Superior temporal gyrus (tissue), 1 donor: ENCODE measurements around the gene UBQLN2.
"Not testable (repeated sequence)": the region's sequence is repeated elsewhere in the genome, so short reads cannot be mapped to it uniquely, and the experiment has no call there.

Experiments
- DNase-seq: peaks from one replicate; pipeline ENCODE4 v3.0.0-alpha.2; 2016; ENCODE audit errors: extremely low spot score

The UBQLN2 gene

DNA sequence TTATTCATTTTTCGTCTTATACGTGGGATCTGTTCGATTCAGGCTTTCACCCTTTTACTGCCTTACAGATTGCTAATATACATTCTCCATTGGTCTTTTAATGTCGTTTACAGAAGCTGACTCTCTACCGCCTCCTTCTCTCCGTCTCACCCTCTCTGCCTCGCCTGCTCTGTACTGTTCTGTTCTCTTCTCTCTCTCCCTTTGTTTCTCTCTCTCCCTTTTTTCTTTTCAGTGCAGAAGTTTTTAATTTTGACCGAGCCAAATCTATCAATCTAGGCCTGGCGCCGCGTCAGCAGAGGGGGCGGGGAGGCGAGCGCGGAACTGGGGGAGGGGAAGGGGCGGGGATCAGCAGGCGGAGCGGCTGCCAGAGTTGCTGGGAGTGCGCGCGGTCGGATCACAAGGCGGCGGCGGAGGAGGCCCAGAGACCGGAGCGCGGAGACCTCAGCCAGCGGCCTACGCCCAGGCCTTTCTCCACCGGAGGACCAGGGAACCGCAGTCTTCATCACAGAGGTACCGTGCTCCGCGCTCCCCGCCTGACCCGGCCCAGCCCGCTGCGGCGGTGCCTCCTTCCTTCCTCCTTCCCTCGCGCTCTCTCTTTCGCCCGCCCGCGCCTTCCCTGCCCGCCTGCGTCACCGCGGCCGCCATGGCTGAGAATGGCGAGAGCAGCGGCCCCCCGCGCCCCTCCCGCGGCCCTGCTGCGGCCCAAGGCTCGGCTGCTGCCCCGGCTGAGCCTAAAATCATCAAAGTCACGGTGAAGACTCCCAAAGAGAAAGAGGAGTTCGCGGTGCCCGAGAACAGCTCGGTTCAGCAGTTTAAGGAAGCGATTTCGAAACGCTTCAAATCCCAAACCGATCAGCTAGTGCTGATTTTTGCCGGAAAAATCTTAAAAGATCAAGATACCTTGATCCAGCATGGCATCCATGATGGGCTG is at the start of gene UBQLN2:
UBQLN2 (plus strand) TSS at position 397 of the 931 bp plus-strand sequence; CDS start at position 644, 247 bp downstream.
- DNase-seq = peak; percentile 72

- no peak for DNase-seq
These were observed 43.8 kb upstream of the UBQLN2 start for GRCh38 chrX:56519642-56520041.

DNA sequence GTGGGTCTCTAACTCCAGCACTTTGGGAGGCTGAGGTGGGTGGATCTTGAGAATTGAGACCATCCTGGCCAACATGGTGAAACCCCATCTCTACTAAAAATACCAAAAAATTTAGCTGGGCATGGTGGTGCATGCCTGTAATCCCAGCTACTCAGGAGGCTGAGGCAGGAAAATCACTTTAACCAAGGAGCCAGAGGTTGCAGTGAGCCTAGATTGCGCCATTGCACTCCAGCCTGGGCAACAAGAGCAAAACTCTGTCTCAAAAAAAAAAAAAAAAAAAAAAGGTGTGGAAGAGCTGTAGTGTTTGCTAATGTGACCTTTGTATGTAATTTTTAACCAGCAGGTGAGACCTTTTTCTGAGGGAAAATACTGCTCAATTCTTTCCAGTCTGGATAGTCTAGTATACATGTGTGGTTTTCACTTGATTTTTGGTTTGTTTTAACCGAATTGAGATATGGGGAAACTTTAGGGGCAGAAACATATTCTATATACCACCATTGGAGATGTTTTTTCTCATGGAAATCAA is 33.9 kb upstream of the UBQLN2 start:
- DNase-seq = not testable (repeated sequence)

DNA sequence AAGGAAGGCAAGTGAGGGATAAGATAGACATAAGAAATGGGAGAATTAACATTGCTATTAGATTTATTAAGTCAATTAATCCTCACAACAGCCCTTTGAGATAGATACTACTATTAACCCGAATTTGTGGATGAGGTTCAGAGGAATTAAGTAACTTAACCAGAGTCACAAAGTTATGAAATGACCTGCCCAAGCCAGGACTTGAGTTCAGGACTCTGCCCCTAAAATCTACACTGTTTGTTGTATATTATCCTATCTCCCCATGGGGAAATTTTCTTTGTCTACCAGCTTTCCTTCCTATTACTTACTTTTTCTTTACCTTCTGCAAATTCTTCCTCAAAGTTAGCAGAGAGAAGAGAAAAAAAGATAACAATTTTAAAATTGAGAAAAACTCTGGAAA is 33.4 kb upstream of the UBQLN2 start:
- DNase-seq = no peak

DNA sequence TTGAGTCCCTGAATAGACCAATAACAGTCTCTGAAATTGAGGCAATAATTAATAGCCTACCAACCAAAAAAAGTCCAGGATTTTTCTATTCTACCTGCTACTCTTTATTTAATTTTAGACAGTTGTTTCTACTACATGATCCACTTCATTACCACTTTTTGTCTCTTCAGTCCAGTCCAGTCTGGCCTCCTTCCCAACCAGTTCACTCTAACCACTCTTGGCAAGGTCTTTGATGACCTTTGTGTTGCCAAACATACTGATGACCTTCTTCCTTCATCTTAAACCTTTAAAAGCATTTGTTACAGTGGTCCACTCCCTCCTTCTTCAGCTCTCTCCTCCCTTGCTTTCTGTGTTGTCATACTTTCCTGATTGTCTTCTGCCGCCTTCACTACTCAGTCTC is 12.8 kb upstream of the UBQLN2 start:
- DNase-seq = no peak

- DNase-seq = no peak
These were observed 8.6 kb upstream of the UBQLN2 start for GRCh38 chrX:56554870-56555269.

DNA sequence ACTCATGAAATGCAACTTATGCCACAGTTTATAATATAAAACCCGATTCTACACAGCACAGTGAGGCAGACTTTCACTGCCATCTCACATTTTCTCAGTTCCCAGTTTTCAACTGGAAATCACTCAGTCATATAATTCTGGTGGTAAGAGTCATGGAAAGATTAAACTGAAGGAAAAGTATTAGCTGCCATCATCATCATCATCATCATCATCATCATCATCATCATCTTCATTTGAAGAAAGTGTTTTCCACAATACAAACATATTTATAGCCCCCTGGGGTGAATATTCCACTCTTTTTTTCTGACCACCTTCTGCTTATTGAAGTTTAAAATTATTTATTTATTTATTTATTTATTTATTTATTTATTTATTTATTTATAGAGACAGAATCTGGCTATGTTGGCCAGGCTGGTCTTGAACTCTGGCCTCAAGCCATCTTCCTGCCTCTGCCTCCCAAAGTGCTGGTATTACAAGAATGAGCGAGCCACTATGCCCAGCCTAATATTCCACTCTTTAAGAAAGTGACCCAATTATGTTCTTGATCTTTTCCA is 6.0 kb upstream of the UBQLN2 start:
- no peak for DNase-seq

- DNase-seq = peak; percentile 57
These were observed 898 bp downstream of the UBQLN2 start for GRCh38 chrX:56564164-56564885.

DNA sequence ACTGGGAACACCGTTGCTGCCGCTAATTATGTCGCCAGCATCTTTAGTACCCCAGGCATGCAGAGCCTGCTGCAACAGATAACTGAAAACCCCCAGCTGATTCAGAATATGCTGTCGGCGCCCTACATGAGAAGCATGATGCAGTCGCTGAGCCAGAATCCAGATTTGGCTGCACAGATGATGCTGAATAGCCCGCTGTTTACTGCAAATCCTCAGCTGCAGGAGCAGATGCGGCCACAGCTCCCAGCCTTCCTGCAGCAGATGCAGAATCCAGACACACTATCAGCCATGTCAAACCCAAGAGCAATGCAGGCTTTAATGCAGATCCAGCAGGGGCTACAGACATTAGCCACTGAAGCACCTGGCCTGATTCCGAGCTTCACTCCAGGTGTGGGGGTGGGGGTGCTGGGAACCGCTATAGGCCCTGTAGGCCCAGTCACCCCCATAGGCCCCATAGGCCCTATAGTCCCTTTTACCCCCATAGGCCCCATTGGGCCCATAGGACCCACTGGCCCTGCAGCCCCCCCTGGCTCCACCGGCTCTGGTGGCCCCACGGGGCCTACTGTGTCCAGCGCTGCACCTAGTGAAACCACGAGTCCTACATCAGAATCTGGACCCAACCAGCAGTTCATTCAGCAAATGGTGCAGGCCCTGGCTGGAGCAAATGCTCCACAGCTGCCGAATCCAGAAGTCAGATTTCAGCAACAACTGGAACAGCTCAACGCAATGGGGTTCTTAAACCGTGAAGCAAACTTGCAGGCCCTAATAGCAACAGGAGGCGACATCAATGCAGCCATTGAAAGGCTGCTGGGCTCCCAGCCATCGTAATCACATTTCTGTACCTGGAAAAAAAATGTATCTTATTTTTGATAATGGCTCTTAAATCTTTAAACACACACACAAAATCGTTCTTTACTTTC is 1.8 kb downstream of the UBQLN2 start:
- DNase-seq = peak; percentile 49

- DNase-seq = peak; percentile 48
These were observed 6.1 kb downstream of the UBQLN2 start for GRCh38 chrX:56569378-56570057.

DNA sequence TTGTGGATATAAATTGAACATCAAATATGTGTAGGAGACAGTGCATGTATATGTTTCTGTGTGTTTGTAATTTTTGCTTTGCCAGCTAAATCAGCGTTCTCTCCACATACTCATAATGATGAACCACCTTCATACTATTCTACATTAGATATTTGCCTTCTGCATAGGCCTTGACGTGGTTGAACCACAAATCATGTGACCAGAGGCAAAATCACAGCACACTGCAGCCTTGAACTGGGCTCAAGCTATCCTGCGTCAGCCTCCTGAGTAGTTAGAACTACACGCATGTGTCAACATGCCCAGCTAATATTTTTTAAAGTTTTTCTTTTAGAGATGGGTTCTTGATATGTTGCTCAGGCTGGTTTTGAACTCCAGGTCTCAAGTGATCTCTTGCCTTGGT is 9.5 kb downstream of the UBQLN2 start:
- DNase-seq = no peak

- no peak for DNase-seq
These were observed 11.4 kb downstream of the UBQLN2 start for GRCh38 chrX:56574861-56575260.

- no peak for DNase-seq
These were observed 13.3 kb downstream of the UBQLN2 start for GRCh38 chrX:56576721-56577120.

GRCh38 chrX:56588397-56589188 is 25.2 kb downstream of the UBQLN2 start:
- no peak for DNase-seq

DNA sequence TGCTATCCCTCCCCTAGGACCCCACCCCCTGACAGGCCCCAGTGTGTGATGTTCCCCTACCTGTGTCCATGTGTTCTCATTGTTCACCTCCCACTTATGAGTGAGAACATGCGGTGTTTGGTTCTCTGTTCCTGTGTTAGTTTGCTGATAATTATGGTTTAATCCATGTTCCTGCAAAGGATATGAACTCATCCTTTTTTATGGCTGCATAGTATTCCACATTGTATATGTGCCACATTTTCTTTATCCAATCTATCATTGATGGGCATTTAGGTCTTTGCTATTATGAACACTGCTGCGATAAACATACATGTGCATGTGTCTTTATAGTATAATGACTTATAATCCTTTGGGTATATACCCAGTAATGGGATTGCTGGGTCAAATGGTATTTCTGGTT is 28.4 kb downstream of the UBQLN2 start:
- DNase-seq = not testable (repeated sequence)

- no peak for DNase-seq
These were observed 36.7 kb downstream of the UBQLN2 start for GRCh38 chrX:56600141-56600540.

DNA sequence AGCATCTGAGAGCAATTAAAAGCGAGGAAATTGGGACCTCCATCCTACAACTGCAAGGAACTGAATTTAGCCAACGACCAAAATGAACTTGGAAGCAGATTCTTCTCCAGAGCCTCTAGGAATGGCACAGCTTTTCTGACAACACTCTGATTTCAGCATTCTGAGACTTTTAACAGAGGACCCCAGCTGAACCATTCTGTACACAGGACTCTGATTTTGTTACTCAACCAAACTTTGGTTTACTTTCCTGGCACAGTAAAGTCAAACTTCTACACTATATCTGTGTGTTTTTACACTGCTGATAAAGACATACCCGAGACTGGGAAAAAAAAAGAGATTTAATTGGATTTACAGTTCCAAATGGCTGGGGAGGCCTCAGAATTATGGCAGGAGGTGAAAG is 37.6 kb downstream of the UBQLN2 start:
- no peak for DNase-seq

GRCh38 chrX:56615282-56615681 is 51.9 kb downstream of the UBQLN2 start:
- no peak for DNase-seq
